ENCODE data around the gene CCND1. TPM values are rescaled to one million over a fixed set of nuclear protein-coding genes. Genes with fewer than 3 reads are reported as not detected.

Gene CCND1
- total and polyA plus RNA-seq, 10 donors: 4.3 to 96.6 (median 59.0) TPM

DNA sequence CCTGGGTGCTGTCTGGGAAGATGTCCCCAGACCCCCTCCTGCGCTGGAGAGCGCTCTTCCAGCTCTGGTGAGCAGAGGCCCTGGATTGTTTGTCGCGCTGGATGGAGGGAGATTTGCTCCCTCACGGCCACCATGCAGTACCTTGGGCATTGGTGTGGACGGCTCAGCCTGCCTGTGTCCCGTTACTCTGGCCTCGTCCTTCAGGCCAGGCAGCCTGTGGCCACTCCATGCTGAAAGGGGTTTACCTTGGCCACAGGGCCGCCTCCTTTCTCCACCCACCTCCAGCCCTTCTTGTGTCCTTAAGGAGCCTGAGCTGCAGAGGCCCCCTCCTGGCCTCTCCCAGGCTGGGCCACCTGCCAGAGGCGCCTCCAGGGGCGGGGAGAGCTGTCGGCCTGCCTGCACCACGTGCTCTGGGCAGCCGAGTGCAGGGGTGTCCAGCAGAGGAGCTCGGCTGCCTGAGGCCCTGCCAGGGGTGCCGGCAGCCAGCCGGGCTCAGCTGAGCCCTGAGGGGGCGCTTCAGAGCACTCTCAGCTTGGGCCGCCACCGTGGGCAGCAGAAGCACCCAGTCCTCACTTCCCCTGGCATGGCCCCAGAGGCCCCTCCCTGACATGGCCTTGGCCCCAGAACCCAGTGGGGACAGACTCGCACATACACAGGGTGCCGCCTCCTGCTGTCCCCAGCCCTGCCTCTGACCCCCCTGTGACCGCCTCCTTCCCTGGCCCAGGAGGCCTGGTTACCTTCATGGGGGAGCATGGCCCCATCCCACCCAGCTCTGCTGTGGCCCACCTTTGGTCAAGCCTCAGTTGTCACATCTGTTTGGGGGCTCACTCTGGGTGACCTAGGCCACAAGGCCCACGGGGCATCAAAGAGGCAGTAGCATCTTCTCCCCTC is 3.4 kb downstream of the CCND1 start:
- no peak for TF ChIP-seq POLR2A (IDR thresholded peaks at IDR 0.05)
- TF ChIP-seq POLR2AphosphoS5 (IDR thresholded peaks at IDR 0.05): peak in 2 of 3 donors; percentile 8 to 51
- Histone ChIP-seq H3K27ac (no peak overlapping the region), H3K9me3 (no peaks in the 10 kb centered on the region), H3K27me3 (replicated peaks in 1 of 7) (peaks cover 0 to 48% (median 16%) of the 10 kb centered on the region in 7 donors), H3K4me3 (peak overlapping the region in 2 of 8 donors; percentile 3 to 94), H3K4me1 (peaks cover 28 to 96% (median 62%) of the 10 kb centered on the region in 6 donors), H3K36me3 (peaks cover 0 to 60% (median 4%) of the 10 kb centered on the region in 6 donors)
- 56 to 69% (median 64%) methylated on average over 6 to 24 of the region's 24 CpGs for WGBS, 5 donors
- intact Hi-C loops (cut with DNase I; ENCODE audit: low total_unique reads): loop anchor here (5.0 kb wide), 1 partner anchor 352 kb away; the partner anchor contains the start of gene MYEOV
- DNase-seq: peak; percentile 81

DNA sequence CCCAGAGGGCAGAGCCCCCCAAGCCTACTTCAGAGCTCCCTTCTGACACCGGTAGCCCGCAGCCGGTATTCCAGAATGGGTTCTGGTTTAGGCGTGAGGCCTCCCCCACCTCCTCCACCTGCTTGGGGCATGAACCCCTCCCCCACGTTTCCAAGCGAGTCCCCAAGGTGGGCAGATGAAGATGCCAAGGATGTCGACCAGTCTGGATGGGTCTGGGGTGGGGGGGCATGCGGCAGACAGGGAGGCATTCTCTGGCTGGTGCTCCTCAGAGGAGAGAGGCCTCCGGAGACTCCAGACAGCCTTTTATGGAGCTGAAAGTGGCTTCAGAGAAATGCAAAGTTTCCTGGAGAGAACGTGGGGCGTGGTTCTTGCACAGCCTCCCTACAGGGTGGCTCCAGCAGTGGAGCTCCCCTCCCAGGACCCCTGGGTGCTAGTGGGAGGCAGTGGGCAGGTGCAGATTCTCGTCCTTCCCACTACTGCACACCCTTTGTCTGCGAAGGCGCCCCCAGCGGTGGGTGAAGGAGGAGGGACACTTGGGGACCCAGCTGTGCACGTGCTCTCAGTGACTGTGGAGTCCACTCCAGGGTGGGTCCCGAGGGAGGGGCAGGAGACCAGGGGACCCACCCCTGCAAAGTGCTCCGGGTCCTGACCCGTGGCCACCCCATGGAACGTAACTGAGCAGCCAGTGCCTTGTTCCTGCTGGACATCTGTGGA is 4.2 kb downstream of the CCND1 start:
- peak; percentile 73 for DNase-seq
- Histone ChIP-seq H3K27ac (no peak overlapping the region), H3K36me3 (peaks cover 0 to 69% (median 9%) of the 10 kb centered on the region in 6 donors), H3K9me3 (no peaks in the 10 kb centered on the region), H3K4me3 (no peak overlapping the region), H3K4me1 (peaks cover 21 to 94% (median 53%) of the 10 kb centered on the region in 6 donors), H3K27me3 (replicated peaks in 1 of 7) (peaks cover 0 to 40% (median 11%) of the 10 kb centered on the region in 7 donors)
- 81 to 91% (median 85%) methylated on average over 18 to 20 of the region's 20 CpGs for WGBS, 5 donors
- TF ChIP-seq, protein P1, sequence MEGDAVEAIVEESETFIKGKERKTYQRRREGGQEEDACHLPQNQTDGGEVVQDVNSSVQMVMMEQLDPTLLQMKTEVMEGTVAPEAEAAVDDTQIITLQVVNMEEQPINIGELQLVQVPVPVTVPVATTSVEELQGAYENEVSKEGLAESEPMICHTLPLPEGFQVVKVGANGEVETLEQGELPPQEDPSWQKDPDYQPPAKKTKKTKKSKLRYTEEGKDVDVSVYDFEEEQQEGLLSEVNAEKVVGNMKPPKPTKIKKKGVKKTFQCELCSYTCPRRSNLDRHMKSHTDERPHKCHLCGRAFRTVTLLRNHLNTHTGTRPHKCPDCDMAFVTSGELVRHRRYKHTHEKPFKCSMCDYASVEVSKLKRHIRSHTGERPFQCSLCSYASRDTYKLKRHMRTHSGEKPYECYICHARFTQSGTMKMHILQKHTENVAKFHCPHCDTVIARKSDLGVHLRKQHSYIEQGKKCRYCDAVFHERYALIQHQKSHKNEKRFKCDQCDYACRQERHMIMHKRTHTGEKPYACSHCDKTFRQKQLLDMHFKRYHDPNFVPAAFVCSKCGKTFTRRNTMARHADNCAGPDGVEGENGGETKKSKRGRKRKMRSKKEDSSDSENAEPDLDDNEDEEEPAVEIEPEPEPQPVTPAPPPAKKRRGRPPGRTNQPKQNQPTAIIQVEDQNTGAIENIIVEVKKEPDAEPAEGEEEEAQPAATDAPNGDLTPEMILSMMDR (IDR thresholded peaks at IDR 0.05 in 8 of 11, conservative IDR thresholded peaks at IDR 0.05 in 3 of 11): no peak
- intact Hi-C loops (cut with DNase I; ENCODE audit: low total_unique reads): loop anchor here (5.0 kb wide), 1 partner anchor 353 kb away; the partner anchor contains the start of gene MYEOV

DNA sequence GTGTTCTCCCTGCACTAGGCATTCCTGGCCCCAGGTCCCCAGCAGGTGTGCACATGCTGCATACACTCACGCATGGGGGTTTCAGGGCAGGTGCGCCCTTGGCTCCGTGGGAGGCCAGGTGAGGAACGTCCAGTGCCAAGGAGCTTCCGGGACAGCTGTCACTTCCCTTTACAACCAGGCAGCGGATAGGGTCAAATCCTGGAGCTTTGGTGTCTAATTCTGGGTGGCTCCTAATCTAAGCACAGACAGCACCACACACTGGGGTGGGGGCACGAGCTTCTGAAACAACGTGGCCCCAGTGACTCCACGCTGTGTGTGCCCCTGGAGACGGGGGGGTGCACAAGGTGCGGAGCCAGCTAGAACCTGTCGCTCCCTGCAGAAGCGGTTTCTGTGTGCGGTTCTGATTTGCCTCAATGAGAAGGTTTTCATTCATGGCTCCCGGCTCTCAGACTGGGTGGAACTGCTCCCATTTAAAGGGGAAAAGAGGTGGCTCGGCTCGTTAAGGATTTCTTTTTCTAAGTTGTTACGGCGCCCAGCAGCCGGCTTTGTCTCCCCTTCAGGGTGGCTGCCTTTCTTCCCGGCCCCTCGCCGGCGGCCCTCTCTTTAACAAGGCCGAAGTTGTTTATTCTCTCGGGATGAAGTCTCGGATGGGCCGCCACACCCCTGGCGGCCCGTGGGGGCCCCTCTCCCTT is 5.0 kb downstream of the CCND1 start:
- WGBS, 5 donors: 85 to 87% (median 85%) methylated on average over 27 to 30 of the region's 30 CpGs
- TF ChIP-seq POLR2AphosphoS5 (IDR thresholded peaks at IDR 0.05) (no peak), POLR2A (IDR thresholded peaks at IDR 0.05) (no peak)
- TF ChIP-seq, protein P1 (IDR thresholded peaks at IDR 0.05 in 8 of 11, conservative IDR thresholded peaks at IDR 0.05 in 3 of 11): no peak
- peak; percentile 70 for DNase-seq
- no peaks in the 10 kb centered on the region for H3K9me3 ChIP-seq
- peaks cover 0 to 77% (median 16%) of the 10 kb centered on the region in 6 donors for H3K36me3 ChIP-seq
- no peak overlapping the region for H3K4me3 ChIP-seq
- intact Hi-C loops (cut with DNase I; ENCODE audit: low total_unique reads): no loop called here
- no peak overlapping the region for H3K27ac ChIP-seq
- H3K27me3 ChIP-seq (replicated peaks in 1 of 7): peaks cover 0 to 32% (median 6%) of the 10 kb centered on the region in 7 donors
- peaks cover 15 to 86% (median 45%) of the 10 kb centered on the region in 6 donors for H3K4me1 ChIP-seq
